SW 1271 (cell line): Measurements from ENCODE around the gene STARD3.

Experiments
- DNase-seq, 2 experiments: peaks; one replicate each; lab custom pipeline; 2025; lab: John Stamatoyannopoulos, UW

The STARD3 gene

DNA sequence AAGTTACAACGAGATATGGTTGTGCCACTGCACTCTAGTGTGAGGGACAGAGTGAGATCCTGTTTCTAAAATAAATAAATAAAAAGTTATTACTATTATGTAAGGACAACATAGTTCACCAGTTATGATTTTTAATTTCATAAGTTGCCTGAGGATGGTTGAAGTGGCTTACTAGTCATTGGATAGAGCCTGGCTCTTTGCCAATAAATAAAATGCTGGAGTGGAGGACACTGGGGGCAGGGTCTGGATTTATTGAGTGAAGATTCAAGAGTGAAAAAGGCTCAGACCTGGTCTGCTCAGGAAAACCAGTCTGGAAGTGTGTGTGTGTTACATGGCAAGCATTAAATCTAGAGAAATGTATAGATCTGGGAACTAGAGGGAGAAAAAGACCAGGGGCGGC is 2.1 kb downstream of the STARD3 start:
- no peak for DNase-seq

GRCh38 chr17:39639566-39640458 is 2.9 kb downstream of the STARD3 start:
- no peak for DNase-seq

GRCh38 chr17:39640591-39641031 is 3.7 kb downstream of the STARD3 start:
- DNase-seq: no peak

GRCh38 chr17:39641097-39641496 is 4.2 kb downstream of the STARD3 start:
- no peak for DNase-seq

- DNase-seq: no peak
Measured at GRCh38 chr17:39641883-39642282, 4.9 kb downstream of the STARD3 start.

GRCh38 chr17:39642291-39643074 is 5.5 kb downstream of the STARD3 start:
- no peak for DNase-seq

DNA sequence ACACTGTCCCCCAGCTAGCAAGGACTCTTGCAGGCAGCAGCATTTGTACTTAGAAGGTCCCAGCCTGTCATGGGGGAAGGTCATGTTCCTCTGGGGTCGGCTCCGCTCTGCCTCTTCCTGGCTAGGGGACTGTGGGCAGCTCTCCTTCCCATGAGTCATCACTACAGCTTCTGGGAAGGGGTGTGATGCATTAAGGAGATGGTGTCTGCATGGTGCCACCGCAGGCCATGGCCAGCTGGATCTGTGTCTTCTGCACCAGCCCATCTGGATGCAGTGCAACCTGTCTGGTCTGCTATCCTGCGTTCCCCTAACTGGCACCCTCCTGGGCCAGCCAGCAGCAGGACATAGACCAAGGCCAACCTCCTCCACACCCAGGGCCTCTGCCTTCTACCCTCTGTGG is 6.3 kb downstream of the STARD3 start:
- DNase-seq: no peak

- no peak for DNase-seq
Measured at GRCh38 chr17:39647256-39647655, 10.3 kb downstream of the STARD3 start.

- DNase-seq: no peak
Measured at GRCh38 chr17:39648616-39649366, 11.8 kb downstream of the STARD3 start.

DNA sequence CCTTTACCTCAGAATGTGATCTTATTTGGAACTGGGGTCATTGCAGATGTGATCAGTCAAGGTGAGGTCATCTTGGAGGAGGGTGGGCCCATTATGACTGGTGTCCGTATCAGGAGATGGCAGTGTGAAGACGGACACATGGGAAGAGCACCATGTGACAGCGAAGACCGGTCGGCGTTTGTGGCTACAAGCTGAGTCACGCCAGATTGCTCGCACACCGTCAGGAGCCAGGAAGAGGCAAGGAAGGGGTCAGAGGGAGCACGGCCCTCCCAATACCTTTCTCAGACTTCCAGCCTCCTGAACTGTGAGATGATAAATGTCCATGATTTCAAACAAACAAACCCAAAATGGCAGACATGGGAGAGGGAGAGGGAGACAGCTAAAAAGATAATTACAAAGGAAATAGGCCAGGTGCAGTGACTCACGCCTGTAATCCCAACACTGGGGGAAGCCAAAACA is 13.2 kb downstream of the STARD3 start:
- no peak for DNase-seq

GRCh38 chr17:39651923-39652586 is 15.1 kb downstream of the STARD3 start:
- no peak for DNase-seq

DNA sequence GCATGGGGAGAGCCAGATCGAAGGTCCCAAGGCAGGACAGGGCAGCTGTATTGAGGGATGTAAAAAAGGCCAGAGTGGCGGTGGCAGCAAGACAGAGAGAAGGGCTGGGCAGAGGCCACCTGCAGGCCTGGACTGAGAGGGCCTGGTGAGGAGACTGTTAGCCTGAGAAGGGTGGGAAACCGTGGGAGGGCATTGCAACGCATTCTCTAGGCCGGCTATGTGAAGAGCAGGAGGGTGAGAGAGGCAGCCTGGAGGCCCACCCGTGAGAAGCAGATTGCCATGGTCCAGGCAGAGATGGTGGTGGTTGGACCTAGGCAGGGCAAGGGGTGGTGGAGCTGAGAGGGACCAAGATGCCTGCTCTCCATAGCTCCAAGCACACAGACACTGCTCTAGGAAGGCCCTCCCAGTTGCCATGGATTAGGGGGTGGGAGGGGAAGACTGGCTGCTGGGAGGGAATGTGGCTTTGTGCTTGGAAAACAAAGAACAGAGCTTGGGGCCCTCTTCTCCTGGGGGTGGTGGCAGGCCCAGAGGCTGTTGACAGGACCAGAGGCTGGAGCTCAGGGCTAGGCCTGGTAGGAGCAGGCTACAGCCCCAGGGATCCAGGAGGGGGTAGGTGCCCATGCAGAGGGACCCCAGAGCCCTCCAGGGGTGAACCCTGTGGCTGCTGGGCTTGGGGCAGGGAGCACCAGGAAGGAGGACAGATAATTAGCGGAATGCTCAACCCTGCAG is 15.8 kb downstream of the STARD3 start:
- DNase-seq: no peak

GRCh38 chr17:39653316-39653661 is 16.3 kb downstream of the STARD3 start:
- no peak for DNase-seq

- DNase-seq: peak; percentile 21 to 36
Measured at GRCh38 chr17:39653662-39654331, 16.9 kb downstream of the STARD3 start.

- no peak for DNase-seq
Measured at GRCh38 chr17:39655105-39655504, 18.2 kb downstream of the STARD3 start.

DNA sequence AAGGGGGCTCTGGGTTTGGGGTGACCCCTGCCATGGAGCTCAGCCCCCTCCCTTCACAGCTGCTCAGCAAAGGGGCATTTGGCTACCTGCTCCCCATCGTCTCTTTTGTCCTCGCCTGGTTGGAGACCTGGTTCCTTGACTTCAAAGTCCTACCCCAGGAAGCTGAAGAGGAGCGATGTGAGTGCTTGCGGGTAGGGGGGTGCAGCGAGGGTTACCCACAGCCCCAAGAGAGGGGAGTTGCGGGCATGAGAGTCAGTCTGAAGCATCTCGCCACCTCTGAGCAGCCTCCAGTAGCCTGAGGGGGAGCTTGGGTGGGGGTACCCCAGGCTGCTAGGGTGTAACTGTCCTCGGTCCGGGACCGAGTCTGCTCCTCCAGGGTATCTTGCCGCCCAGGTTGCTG is 21.4 kb downstream of the STARD3 start:
- no peak for DNase-seq

GRCh38 chr17:39658760-39659159 is 21.8 kb downstream of the STARD3 start:
- no peak for DNase-seq

DNA sequence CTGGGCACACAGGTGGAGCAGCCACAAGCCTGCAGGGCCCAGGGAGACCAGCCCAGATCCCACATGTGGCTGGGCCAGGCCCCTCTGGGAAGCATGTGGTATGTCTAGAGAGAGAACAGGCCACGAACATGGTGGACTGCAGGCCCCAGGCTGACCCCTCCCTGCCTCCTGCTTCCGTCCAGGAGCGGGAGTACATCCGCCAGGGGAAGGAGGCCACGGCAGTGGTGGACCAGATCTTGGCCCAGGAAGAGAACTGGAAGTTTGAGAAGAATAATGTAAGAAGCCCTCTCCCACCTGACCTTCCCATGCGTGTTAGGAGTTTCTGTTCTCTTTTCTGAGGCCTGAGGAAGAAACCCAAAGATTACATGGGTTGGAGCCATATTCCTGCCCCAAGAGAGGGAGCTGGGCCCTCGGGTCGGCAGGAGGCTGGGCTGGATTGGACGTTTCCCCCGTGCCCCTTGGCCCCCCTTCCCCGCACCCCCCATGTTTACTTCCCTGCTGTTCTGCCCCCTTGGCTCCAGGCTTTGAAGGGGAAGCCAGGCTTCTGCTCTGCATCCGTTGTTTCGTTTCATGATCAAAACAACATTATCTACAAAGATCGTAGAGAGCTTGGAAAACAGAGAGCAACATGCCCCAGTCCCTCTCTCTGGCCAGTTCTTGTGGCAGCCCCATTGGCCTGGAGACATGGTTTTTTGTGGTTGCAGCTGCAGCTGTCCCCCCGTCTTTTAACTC is 22.5 kb downstream of the STARD3 start:
- DNase-seq: no peak

DNA sequence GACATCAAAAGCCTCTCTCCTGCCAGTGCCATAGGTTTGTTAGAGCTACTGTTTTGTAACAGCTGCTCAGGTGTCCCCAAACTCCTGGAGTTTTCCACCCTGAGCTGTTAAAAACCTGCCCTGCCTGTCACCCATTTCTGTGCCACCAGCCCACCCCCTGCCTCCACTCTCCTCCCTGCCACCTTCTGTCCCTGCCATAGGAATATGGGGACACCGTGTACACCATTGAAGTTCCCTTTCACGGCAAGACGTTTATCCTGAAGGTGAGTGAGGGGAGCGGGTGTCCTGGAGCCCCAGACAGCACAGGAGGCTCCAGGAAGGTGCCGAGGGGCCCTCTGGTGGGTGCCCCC is 23.0 kb downstream of the STARD3 start:
- no peak for DNase-seq
